Sigmoid colon (tissue), 7 donors: Measurements from ENCODE around the gene P3H3. TPM values are rescaled to one million over a fixed set of nuclear protein-coding genes. Genes with fewer than 3 reads are reported as not detected.

Source experiments
- DNase-seq: peaks from one replicate; pipeline ENCODE4 v3.0.0-alpha.2; 2019
- H3K27ac ChIP-seq, 4 donors: fragments of 200-600 bp; sonication (generic); one replicate each; pipeline ENCODE4 v1.5.1; 2016 to 2019; ENCODE audit warnings: mild to moderate bottlenecking in 1 of 4
- H3K27me3 ChIP-seq, 3 donors: fragments of 200-600 bp; sonication (generic); one replicate each; pipeline ENCODE4 v1.5.1; 2019; ENCODE audit warnings: mild to moderate bottlenecking in 1 of 3
- H3K36me3 ChIP-seq, 4 donors: fragments of 200-600 bp; sonication (generic); one replicate each; pipeline ENCODE4 v1.5.1; 2016 to 2019
- H3K4me1 ChIP-seq, 4 donors: fragments of 200-600 bp; sonication (generic); one replicate each; pipeline ENCODE4 v1.5.1; 2017 to 2019
- H3K4me3 ChIP-seq, 4 donors: fragments of 200-600 bp; sonication (generic); one replicate each; pipeline ENCODE4 v1.5.1; 2017 to 2019; ENCODE audit warnings: mild to moderate bottlenecking in 2 of 4, moderate library complexity in 1 of 4
- H3K9me3 ChIP-seq, 4 donors: fragments of 200-600 bp in 3 of 4; sonication (generic) in 3 of 4; one replicate each; pipeline versions ENCODE4 v1.5.1 to v1.6.1; 2013 to 2019
- CTCF ChIP-seq, 4 experiments: fragments of 450-650 bp in 3 of 4; fragments of 200-600 bp in 1 of 4; IDR thresholded peaks; one replicate each; pipeline ENCODE4 v1.5.1; 2016 to 2019; ENCODE audit warnings: antibody characterized with exemption in 4 of 4, mild to moderate bottlenecking in 3 of 4, moderate library complexity in 2 of 4
- EP300 ChIP-seq, 4 donors: sonication (generic); formaldehyde crosslinking; IDR thresholded peaks; one replicate each; pipeline ENCODE4 v1.6.1; 2017; ENCODE audit warnings: antibody characterized with exemption in 4 of 4
- POLR2A ChIP-seq, 2 donors: fragments of 450-650 bp; IDR thresholded peaks; one replicate each; pipeline ENCODE4 v1.6.1; 2016; ENCODE audit warnings: antibody characterized with exemption in 2 of 2, mild to moderate bottlenecking in 2 of 2, moderate library complexity in 2 of 2
- POLR2AphosphoS5 ChIP-seq, 4 donors: sonication (generic); formaldehyde crosslinking; IDR thresholded peaks; one replicate each; pipeline ENCODE4 v1.6.1; 2017; ENCODE audit warnings: antibody characterized with exemption in 4 of 4
- WGBS, 2 donors: extraction: QIAGEN DNeasy Blood & Tissue Kit; methylation state at CpG; one replicate each; pipeline ENCODE4 v1.1.7; 2013; 5-methylcytosine and 5-hydroxymethylcytosine counted together
- intact Hi-C: fragments of 100-400 bp; cut with DNase I; formaldehyde crosslinking; loops from one replicate; pipeline ENCODE4 v1.15.1; 2023
- polyA plus RNA-seq, 3 donors: library from polyadenylated mRNA; stranded (reverse); fragments of 200-250 nt; gene quantifications; one replicate each; pipeline ENCODE4 v1.2.3, GENCODE V29; 2013
- total RNA-seq, 4 donors: library from RNA; depleted of rRNA; stranded (reverse); fragments of >200 nt; gene quantifications; one replicate each; pipeline ENCODE4 v1.1.0, GENCODE V29; 2016
- donor health status: healthy with polysubstance abuse.
- donor health status: Bipolar disorder and iron deficiency.
- donor health status: healthy.

P3H3 gene
- total RNA-seq (10 to 100 TPM; 16.4 to 69.8 (median 20.5) TPM), polyA plus RNA-seq (1 to 10 TPM in 2 of 3 donors, under 1 TPM in 1; 0.60 to 6.0 (median 1.2) TPM)

GRCh38 chr12:6827982-6828780, at the start of gene P3H3:
Gene P3H3, plus strand, starts transcription at chr12:6828407. Its CDS starts 34 bp downstream, at chr12:6828441.
- no peaks in the 10 kb centered on the region for H3K27me3 ChIP-seq
- H3K4me3 ChIP-seq: peak within 1 kb of the TSS; percentile 69 to 97 (median 82)
- H3K36me3 ChIP-seq: peaks cover 0 to 18% (median 6%) of the 10 kb centered on the region in 4 donors
- H3K27ac ChIP-seq: peak within 1 kb of the TSS; percentile 80 to 91 (median 86)
- no peaks in the 10 kb centered on the region for H3K9me3 ChIP-seq
- no peak for DNase-seq
- TF ChIP-seq POLR2AphosphoS5 (IDR thresholded peaks at IDR 0.05) (peak in 2 of 4 donors; percentile 26 to 54), EP300 (IDR thresholded peaks at IDR 0.05) (no peak)
- 1 to 2% methylated on average over 59 to 60 of the region's 60 CpGs for WGBS, 2 donors
- intact Hi-C loops: loop anchor here (5.0 kb wide), 2 partner anchors 61 to 211 kb away; partner anchors contain the start of gene PTMS
- peaks cover 3 to 52% (median 35%) of the 10 kb centered on the region in 4 donors for H3K4me1 ChIP-seq

- WGBS, 2 donors: 4 to 7% methylated on average over 35 of the region's 35 CpGs
- peaks cover 0 to 28% (median 22%) of the 10 kb centered on the region in 4 donors for H3K4me1 ChIP-seq
Observed at GRCh38 chr12:6778574-6779550, 49.3 kb upstream of the P3H3 start.

GRCh38 chr12:6779708-6780432, 48.3 kb upstream of the P3H3 start:
- no peak for DNase-seq
- H3K4me1 ChIP-seq: peaks cover 0 to 22% (median 19%) of the 10 kb centered on the region in 4 donors
- H3K27me3 ChIP-seq: no peaks in the 10 kb centered on the region
- peak overlapping the region; percentile 84 to 89 (median 88) for H3K27ac ChIP-seq
- TF ChIP-seq POLR2A (IDR thresholded peaks at IDR 0.05) (no peak), EP300 (IDR thresholded peaks at IDR 0.05) (no peak), POLR2AphosphoS5 (IDR thresholded peaks at IDR 0.05) (no peak), CTCF (IDR thresholded peaks at IDR 0.05) (no peak)
- H3K9me3 ChIP-seq: no peaks in the 10 kb centered on the region
- intact Hi-C loops: loop anchor here (1.0 to 5.0 kb wide), 5 partner anchors 27 to 165 kb away; partner anchors contain the start of genes MLF2 and ZNF384
- H3K36me3 ChIP-seq: no peaks in the 10 kb centered on the region
- no peak overlapping the region for H3K4me3 ChIP-seq
- WGBS, 2 donors: 58 to 80% methylated on average over 6 of the region's 6 CpGs

More at GRCh38 chr12:6778574-6779550, 49.3 kb upstream of the P3H3 start:
- TF ChIP-seq POLR2A (IDR thresholded peaks at IDR 0.05) (no peak), CTCF (IDR thresholded peaks at IDR 0.05) (peak; percentile 93 to 99 (median 96)), POLR2AphosphoS5 (IDR thresholded peaks at IDR 0.05) (peak; percentile 45 to 65 (median 62)), EP300 (IDR thresholded peaks at IDR 0.05) (peak in 1 of 4 donors; percentile 47)
- H3K4me3 ChIP-seq: peak overlapping the region; percentile 12 to 50 (median 46)
- intact Hi-C loops: loop anchor here (1.0 to 5.0 kb wide), 5 partner anchors 26 to 164 kb away; partner anchors contain the start of genes MLF2 and ZNF384
- H3K9me3 ChIP-seq: no peaks in the 10 kb centered on the region
- no peaks in the 10 kb centered on the region for H3K27me3 ChIP-seq
- peak overlapping the region; percentile 84 to 89 (median 88) for H3K27ac ChIP-seq
- peak; percentile 98 for DNase-seq
- no peaks in the 10 kb centered on the region for H3K36me3 ChIP-seq

- no peak for DNase-seq
- Histone ChIP-seq H3K9me3 (no peaks in the 10 kb centered on the region), H3K36me3 (no peaks in the 10 kb centered on the region), H3K27ac (no peak overlapping the region), H3K4me1 (peaks cover 0 to 22% (median 19%) of the 10 kb centered on the region in 4 donors), H3K4me3 (no peak overlapping the region), H3K27me3 (no peaks in the 10 kb centered on the region)
- TF ChIP-seq CTCF (IDR thresholded peaks at IDR 0.05) (no peak), POLR2A (IDR thresholded peaks at IDR 0.05) (no peak), EP300 (IDR thresholded peaks at IDR 0.05) (no peak), POLR2AphosphoS5 (IDR thresholded peaks at IDR 0.05) (no peak)
- intact Hi-C loops: no loop called here
- 73 to 90% methylated on average over 6 of the region's 6 CpGs for WGBS, 2 donors
Observed at GRCh38 chr12:6780573-6780972, 47.6 kb upstream of the P3H3 start.
